Loucy (cell line): ENCODE measurements around the gene CPPED1.

ENCODE experiments used
- CTCF ChIP-seq: fragments of 200-600 bp; sonication (generic); conservative IDR thresholded peaks from 2 replicates; pipeline ENCODE4 v1.5.1; 2014; ENCODE audit warnings: mild to moderate bottlenecking, antibody characterized with exemption, low read length
- EZH2phosphoT487 ChIP-seq: fragments of 200-600 bp; IDR thresholded peaks from 2 replicates; pipeline ENCODE4 v1.6.1; 2018; ENCODE audit warnings: antibody characterized with exemption, mild to moderate bottlenecking, moderate library complexity, borderline replicate concordance

GRCh38 chr16:12735805-12736204 lies 67.9 kb downstream of the CPPED1 start:
- no peak for TF ChIP-seq CTCF
- no peak for TF ChIP-seq EZH2phosphoT487
